ENCODE results near the gene MEIS2.
"Not testable (repeated sequence)": the region's sequence is repeated elsewhere in the genome, so short reads cannot be mapped to it uniquely, and the experiment has no call there.

MEIS2 gene

DNA sequence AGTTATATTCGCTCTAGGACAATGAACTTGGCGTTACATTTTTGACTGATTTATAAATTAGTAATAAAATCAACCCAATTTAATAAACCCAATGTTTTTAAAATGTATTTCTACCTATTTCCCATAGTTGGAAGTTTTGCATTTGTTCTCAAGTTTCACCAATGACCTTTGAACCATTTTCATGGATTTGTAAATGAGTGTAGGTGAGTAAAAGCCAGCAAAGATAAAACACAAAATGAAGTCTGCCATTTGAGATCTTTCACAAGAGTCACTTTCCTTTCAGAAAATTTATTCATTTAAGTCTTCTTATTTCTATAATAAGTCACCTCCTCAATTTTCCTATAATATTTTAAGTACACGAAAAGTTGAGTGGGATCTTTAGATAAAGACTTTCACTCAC lies 92.1 kb downstream of the MEIS2 start:
- DNase-seq (ENCODE audit: low read depth): no peak

DNA sequence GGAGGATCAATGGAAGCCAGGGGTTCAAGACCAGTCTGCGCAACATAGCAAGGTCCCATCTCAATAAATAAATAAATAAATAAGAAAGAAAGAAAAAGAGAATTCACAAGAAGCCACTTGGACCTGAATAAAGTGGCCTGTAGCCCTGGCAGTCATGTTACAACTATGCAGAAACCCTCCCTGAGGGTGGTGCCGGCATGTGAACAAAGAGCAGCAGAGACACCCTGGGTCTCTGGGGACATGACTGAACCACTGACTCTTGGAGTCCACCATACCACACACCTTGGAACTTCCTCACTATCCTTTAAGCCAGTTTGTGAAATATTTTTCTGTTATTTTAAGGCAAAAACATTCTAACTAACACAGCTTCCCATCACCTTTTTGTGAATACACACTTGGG lies 93.0 kb downstream of the MEIS2 start:
- no peak for DNase-seq (ENCODE audit: low read depth)

DNA sequence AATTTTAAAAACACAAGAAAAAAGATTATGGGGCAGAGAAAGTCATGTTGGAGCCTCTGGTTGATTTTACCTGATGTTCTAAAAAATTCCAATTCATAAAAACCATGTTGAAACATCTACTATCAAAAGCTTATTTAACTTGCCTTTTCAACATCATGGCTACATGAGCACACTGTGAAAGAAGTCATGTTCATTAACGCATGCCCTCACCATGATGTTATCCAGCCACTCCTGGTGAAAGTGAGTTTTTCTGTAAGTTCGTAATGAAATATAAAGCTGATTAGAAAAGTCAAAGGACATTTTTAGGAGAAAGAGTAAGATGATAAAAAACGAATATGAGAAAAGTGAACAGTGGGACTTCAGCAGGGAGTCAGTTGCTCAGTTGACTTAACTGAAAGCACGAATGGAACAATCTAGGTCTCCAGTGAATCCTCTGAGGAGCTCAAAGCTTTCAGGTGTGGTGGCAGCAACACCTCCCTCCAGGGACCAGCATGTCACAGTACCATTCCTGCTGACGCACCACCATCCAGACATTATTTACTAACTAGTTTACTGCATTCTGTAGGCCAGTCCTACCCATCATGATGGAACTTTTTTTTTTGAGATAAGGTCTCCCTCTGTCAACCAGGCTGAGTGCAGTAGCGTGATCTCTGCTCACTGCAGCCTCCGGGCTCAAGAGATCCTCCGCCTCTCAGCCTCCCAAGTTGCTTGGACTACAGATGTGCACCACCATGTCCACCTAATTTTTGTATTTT lies 95.2 kb downstream of the MEIS2 start:
- no peak for DNase-seq (ENCODE audit: low read depth)

DNA sequence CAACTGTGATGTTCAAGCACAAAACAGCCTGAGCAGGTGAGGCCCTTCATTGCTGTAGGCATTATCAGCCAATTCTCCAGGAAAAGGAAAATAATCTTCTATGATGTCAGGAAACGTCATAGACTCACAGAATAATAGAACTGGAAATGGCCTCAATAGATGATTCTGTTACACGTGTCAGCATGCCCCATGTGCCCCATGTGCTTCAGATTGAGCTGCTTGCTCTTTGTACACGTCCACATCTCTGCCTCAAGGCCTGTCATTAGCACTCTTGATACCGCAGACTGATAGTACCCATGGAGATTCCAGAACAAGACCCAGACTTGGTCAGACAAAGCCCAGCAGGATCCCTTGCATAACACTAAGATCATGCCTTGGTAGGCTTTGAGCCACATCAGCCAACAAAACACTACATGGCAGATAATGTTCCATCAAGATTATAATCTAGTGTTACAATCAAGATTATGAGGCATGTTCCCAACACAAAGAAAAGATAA lies 95.9 kb downstream of the MEIS2 start:
- DNase-seq (ENCODE audit: low read depth): no peak

DNA sequence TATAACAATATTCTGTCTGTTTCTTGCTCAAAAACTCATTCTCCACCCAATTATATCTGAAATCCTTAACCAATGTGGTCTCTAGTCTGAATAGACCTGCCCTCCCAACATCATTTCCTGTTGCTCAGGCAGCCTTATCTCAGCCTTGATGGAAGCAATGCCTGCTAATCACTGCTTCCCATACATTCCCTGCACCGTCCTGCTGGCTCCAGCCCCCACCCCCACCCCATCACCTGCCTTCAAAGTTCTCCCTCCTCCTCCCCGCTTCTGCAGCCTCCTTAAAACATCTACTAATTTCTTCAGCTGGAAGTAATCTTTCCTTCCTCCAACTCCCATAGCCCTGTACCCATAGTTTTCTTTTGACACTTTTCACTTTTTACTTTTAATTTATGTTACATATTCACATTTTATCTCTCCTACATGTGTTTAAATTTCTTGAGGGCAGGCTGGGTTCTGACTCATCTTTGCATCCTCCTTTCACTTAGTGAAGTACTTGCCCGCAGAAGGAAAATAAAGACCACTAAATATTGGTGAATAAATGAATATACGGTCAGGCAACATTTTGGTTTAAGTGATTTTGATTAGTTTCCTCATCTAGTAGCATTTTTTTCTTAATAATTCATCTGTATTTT lies 98.2 kb downstream of the MEIS2 start:
- no peak for DNase-seq (ENCODE audit: low read depth)

DNA sequence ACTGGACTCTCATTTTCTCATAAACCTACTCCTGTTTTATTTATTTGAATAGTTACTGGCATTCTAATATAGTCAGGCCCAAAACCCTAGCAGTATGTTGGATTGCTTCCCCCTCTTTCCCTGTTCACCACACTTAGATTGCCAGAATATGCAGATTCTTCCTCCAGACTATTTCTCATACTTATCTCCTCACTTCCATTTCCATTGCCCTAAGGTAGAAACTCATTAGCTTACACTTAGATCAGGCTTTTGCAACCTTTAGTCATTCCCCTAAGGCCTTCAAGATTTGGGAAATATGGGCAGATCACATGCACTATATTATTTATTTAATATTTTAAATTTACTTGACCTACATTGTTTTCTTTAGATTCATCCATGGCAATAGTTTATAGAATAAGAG lies 98.9 kb downstream of the MEIS2 start:
- no peak for DNase-seq (ENCODE audit: low read depth)

DNA sequence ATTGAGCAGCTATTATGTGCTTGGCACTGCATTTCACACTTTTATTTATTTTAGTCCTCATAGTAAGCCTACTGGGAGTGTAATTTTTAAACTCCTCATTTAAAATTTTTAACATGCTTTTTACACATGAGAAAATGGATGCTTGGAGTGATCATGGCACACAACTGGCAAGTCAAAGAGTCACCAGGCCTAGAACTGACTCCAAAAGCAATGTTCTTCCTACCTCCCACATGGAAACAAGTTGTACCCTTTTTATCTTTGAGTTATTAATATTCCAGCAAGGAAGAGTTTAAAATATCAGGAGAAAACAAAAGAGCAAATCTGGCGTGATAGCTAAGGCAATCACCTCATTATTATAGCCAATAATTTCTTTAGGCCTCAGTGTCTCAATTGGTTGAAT lies 100.6 kb downstream of the MEIS2 start:
- DNase-seq (ENCODE audit: low read depth): no peak

DNA sequence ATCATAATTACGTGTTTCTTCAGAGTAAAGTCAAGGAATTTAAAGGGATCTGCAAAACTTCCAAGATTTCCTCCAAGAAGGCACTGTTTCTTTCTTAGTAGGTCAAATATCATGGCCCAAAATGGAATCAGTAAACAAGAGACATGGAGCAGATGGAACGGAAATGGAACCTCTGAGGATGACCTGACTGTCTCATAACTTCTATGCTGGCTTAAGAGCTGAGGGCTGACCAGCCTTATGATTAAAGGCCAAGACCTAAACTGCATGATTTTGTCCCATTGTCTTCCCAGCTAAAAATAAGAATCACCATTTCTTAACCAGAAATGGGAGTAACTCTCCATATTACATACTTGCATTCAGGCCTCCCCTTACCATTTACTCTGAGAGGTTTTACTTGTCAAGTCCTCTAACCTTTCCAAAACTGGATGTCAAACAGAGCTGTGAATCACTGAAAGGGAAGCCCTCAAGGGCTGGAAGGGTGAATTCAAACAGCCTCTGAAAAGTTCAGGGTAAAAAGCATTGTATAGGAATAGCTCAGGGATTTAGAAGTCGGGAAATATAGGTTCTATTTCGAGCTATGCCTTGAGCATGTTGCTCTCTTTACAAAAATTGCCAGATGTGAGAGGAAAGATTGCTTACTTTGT lies 103.7 kb downstream of the MEIS2 start:
- no peak for DNase-seq (ENCODE audit: low read depth)

DNA sequence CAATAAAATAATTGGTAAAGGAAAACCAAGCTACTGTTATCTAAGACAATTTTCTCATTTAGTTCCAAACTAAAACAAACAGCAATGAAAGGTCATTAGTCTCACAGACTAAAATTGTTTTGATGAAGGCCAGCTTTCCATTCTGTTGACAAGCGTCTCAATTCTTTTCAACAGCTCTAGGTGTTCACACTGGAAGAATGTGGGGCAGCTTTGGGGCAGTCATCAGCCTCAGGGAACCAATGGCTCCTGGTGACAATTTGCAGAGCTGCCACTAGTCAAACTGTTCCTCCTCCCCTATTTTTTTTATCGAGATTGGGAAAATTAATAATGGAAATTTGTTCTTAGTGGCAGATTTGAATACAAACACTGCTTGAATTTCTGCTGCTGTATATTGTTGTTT lies 104.2 kb downstream of the MEIS2 start:
- DNase-seq (ENCODE audit: low read depth): no peak

DNA sequence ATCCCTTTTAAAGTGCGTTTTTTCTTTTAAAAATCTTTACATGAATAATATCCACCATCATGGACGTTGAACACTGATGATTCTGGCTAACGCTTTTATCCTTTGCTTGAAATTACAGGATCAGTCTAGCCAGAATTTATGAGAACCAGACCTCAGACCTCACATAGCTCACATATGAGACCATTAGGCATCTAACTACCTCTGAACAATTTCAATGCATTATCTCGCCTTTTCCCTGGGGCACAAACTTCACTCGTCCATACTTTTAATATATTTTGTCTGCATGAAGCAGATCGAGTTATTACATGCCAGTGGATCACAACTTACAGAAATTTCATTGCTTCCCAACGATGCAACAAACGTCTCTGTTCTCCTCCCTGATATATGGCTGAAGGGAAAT lies 105.6 kb downstream of the MEIS2 start:
- DNase-seq (ENCODE audit: low read depth): no peak

DNA sequence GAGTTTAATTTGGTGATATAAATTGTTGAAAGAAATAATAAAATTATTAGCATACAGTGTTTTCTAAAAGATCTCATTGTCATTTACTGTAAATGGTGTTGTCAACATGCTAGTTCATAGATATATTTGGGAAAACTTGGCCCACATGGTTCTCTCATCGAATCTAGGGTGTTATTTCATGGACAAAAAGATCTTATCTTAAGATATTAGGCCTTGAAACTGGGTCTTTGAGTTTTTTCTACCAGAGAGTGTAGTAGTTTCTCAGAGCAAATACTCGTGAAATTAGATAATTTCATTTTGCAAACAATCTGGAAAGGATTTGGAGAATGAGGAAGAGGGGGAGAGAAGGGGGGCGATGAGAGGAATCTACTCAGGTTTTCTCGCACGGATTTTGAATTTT lies 107.9 kb downstream of the MEIS2 start:
- no peak for DNase-seq (ENCODE audit: low read depth)

DNA sequence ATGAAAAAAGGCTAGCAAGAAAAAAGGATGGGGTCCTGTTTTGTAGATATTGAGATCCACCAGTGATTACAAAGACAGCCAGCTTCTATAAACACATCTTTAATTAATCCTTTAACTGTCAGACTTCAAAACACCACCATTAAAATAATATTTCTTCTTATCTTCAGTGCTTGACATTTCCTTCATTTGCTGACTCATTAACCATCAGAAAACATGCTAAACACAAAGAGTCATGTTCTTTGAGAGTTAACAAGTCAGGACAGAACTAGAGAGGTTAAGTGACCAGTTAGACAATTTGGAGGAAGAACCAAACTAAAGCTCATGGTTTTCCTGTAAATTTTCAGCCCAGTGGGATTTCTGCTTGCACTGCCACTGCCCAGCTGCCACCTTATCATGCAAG lies 111.4 kb downstream of the MEIS2 start:
- no peak for DNase-seq (ENCODE audit: low read depth)

DNA sequence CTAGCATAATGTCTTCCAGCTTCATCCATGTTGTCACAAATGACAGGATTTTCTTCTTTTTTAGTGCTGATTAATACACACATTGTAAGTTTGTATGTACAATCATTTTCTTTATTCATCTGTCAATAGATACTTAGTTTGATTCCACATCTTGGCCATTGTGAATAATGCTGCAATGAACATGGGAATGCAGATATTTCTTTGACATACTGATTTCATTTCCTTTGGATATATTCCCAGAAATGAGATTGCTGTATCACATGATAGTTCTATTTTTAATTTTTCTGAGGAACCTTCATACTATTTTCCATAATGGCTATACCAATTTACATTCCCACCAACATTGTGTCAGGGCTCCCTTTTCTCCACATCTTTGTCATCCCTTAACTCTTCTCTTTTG lies 117.9 kb downstream of the MEIS2 start:
- no peak for DNase-seq (ENCODE audit: low read depth)

DNA sequence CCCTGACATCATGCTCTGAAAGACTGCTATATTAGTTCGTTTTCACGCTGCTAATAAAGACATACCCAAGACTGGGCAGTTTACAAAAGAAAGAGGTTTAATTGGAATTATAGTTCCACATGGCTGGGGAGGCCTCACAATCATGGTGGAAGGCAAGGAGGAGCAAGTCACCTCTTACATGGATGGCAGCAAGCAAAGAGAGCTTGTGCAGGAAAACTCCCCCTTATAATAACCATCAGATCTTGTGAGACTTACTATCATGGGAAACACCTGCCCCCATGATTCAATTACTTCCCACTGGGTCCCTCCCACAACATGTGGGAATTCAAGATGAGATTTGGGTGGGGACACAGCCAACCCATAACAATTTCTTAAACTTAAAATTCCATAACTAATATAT lies 120.1 kb downstream of the MEIS2 start:
- not testable (repeated sequence) for DNase-seq (ENCODE audit: low read depth)

DNA sequence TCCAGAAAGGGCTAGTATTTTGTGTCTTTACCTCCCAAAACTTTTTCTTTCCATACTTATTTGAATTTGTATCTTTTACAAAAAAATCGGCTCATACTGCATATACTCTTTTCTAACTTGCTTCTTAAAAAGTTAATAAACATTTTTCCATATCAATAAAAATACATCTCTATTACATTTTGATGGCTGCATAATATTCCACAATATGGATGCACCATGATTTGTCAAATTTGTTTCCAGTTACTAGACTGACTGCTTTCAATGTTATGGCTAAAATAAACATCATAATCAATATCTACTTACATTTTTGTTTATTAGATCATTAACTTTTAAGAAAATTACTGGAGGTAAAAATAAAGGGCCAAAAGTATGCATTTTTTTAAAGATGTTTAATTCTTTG lies 121.7 kb downstream of the MEIS2 start:
- DNase-seq (ENCODE audit: low read depth): no peak

DNA sequence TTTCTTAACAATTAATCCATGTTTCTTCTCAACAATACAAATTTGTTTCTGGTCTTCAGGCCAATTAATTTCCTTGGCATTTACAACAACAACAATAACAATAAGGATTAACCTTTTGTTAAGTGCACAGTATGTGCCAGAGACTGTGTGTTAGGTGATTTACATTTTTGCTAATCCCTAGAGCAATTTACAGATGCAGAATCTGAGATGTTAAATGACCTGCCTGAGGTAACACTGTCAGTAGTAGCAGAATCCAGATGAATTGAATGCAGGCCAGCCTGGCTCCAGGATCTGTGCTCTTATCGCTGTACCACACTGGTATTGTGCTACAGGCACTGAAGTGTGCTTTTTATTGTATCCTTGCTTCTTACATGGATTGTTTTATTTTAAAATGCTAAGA lies 122.2 kb downstream of the MEIS2 start:
- no peak for DNase-seq (ENCODE audit: low read depth)

DNA sequence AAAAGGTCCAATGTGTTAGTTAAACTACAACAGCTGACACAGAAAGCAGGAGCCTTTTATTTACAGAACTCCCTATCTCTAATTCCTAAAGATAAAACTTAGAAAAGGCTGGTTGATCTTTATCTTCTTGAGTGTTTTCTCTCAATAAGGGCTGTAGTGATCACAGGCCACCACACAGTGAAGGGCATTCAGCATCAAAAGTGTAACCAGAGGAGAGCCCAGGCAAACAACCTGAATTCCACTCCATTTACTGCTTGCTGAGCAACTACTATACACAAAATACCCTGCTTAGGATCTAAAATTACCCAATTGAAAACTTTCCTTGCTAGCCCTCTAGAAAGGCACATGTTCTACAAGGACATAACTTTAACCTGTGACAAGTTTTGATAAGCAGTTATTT lies 122.7 kb downstream of the MEIS2 start:
- DNase-seq (ENCODE audit: low read depth): no peak

DNA sequence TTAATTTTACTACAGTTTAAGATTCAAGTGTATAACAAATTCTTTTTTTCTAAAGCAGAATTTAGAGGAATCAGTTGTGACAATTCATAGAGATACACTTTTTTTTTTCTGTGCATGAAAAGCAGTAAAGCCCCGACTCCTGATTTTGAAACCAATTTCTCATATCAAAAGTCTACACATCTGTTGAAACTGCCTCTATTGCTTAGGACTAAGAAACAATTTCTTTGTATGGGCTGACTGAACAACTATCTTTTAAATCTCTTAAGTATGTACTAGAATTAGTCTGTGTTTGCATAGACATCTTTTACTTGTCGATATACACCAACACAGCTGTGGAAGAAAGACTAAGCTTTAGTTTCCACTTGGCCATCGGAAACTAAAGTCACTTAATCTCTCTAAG lies 127.6 kb downstream of the MEIS2 start:
- no peak for DNase-seq (ENCODE audit: low read depth)

DNA sequence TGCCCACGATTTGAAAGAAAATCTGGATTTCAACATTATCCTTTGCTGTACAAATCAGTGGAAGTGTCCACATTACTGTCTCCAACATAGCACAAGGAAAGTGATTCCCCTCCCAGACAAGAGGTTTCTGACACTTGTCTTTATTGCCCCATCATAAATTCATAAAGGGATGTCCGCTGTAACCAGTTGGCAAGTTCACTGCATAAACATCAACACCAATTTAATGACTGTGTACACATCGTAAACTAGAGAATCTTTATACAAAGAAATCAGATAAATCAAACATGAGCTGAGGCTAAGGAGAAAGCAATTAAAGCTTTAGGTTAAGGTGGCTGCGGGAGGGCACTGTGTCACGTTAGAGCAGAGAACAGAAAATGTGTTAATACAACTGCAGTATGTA lies 129.8 kb downstream of the MEIS2 start:
- DNase-seq (ENCODE audit: low read depth): no peak

DNA sequence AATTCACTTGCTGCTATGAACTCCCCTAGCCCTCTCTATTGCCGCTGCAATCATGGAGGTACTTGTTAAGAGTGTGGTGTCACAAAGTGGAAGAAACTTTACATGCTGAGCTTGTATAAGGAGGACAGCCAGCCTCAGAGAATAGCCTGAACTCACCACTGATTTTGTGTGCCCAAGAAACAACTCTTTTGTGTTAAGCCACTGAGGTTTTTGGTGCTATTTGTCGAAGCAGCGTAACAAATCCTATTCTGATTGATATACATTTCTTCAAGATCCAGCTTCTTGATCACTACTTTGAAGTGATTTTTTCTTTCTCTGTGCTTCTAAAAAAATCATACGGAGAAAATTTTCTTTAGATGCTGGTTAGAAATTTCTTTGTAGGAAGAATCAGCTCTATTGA lies 132.4 kb downstream of the MEIS2 start:
- DNase-seq (ENCODE audit: low read depth): no peak

DNA sequence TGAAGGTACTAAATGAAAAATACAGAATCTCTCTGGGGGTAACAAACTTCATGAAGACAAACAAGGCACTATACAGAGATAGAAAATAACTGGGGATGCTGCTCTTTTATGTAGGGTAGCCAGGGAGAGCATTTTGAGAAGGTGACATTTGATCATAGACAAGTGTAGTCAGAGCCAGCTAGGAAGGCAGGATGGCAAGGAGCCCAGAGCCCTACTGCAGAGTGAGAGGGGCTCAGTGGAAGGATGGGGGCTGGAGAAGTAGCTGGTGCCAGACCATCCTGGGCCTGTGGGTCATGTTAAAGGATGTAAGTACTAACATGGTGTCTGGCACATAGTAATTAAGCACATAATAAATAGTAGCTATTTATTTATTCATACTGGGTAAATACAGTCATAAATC lies 133.6 kb downstream of the MEIS2 start:
- no peak for DNase-seq (ENCODE audit: low read depth)

DNA sequence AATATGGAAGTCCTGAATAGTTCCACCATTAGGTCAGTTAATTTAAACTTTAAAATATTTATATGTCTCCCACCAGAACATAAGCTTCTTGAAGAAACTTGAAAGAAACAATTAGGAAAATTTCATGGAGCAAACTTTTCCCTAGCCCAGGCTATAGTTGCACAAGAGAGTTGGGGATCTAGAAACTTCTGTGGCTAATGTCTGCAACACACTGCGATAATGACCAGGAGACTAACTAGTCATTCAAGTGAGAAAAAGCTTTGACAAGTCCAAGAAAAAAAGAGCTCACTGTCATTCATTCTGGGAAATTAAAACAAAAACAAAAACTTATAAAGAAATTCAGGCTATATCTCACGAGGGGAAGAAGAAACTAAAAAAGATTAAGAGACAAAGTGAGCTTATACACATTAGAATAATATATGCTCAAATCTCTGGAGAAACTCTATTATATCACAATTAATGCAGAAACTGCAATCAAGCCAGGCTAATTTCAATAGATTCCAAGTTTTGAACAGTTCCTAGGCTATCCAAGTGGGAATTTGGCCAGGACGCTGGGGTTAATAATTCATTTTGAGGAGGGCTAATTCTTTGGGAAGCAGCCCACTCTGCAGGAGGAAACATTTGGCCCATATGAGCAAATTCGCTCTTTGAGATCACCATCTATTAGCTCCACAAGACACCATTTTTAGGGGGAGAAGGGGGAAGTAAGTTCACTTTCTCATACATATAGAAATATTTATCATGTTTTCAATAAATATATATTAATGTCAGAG lies 134.6 kb downstream of the MEIS2 start:
- no peak for DNase-seq (ENCODE audit: low read depth)

DNA sequence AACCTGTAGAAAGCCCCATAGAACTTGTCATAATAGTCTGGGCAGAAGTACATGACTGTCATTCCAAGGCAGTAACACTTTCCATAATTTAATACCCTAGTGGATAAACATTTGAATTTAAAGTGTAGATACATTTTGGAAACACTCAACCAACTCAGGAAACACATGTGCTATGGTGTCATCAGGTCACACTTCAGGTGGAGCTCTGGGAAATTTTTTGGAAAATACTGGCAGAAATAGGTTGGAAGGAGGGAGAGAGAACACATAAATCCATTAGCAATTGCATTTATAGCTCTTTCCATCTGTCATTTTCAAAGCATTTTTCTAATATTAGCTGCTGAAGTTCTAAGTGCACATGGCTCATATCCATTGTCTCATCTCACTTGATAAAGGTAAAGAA lies 135.7 kb downstream of the MEIS2 start:
- no peak for DNase-seq (ENCODE audit: low read depth)

Measured in activated gamma-delta T cell treated with anti-CD3 and anti-CD28 coated beads, Interleukin-2, amount 50 U/mL, for 16 hours (primary cell).